ENCODE measurements around the gene MAPT.

The MAPT gene

GRCh38 chr17:45949755-45950320 lies 55.5 kb downstream of the MAPT start:
- Histone ChIP-seq H3K36me3 (no peaks in the 10 kb centered on the region), H3K4me1 (peaks cover 0 to 13% (median 7%) of the 10 kb centered on the region in 4 donors), H3K4me3 (no peak overlapping the region), H3K27ac (no peak overlapping the region), H3K9me3 (no peaks in the 10 kb centered on the region), H3K27me3 (peaks cover 0 to 27% of the 10 kb centered on the region in 2 donors)
- intact Hi-C loops (cut with DNase I; ENCODE audit: low total_unique reads), result no loop called here
- no peak for DNase-seq
- TF ChIP-seq CTCF (IDR thresholded peaks at IDR 0.05), result no peak

- no peak for DNase-seq
- H3K4me1 ChIP-seq, result peaks cover 0 to 13% (median 7%) of the 10 kb centered on the region in 4 donors
- TF ChIP-seq CTCF (IDR thresholded peaks at IDR 0.05), result no peak
Measured at GRCh38 chr17:45950888-45951287, 56.5 kb downstream of the MAPT start.

GRCh38 chr17:45951403-45951802 lies 57.0 kb downstream of the MAPT start:
- DNase-seq, result no peak
- Histone ChIP-seq H3K27ac (no peak overlapping the region), H3K4me1 (peaks cover 0 to 13% (median 7%) of the 10 kb centered on the region in 4 donors), H3K36me3 (no peaks in the 10 kb centered on the region), H3K27me3 (peaks cover 0 to 33% of the 10 kb centered on the region in 2 donors), H3K9me3 (no peaks in the 10 kb centered on the region), H3K4me3 (no peak overlapping the region)
- intact Hi-C loops (cut with DNase I; ENCODE audit: low total_unique reads), result no loop called here
- TF ChIP-seq CTCF (IDR thresholded peaks at IDR 0.05), result no peak

More at GRCh38 chr17:45950888-45951287, 56.5 kb downstream of the MAPT start:
- Histone ChIP-seq H3K27ac (no peak overlapping the region), H3K36me3 (no peaks in the 10 kb centered on the region), H3K4me3 (no peak overlapping the region), H3K9me3 (no peaks in the 10 kb centered on the region), H3K27me3 (peaks cover 0 to 33% of the 10 kb centered on the region in 2 donors)
- intact Hi-C loops (cut with DNase I; ENCODE audit: low total_unique reads), result no loop called here

GRCh38 chr17:45951941-45952340 lies 57.6 kb downstream of the MAPT start:
- Histone ChIP-seq H3K27ac (no peak overlapping the region), H3K27me3 (peaks cover 0 to 33% of the 10 kb centered on the region in 2 donors), H3K4me3 (no peak overlapping the region), H3K9me3 (no peaks in the 10 kb centered on the region), H3K4me1 (peaks cover 0 to 13% (median 7%) of the 10 kb centered on the region in 4 donors), H3K36me3 (no peaks in the 10 kb centered on the region)
- DNase-seq, result no peak
- TF ChIP-seq CTCF (IDR thresholded peaks at IDR 0.05), result no peak
- intact Hi-C loops (cut with DNase I; ENCODE audit: low total_unique reads), result no loop called here

GRCh38 chr17:45952814-45953320 lies 58.5 kb downstream of the MAPT start:
- DNase-seq, result no peak

More at GRCh38 chr17:45952814-45953320, 58.5 kb downstream of the MAPT start:
- Histone ChIP-seq H3K27ac (no peak overlapping the region), H3K4me3 (no peak overlapping the region), H3K27me3 (peaks cover 0 to 33% of the 10 kb centered on the region in 2 donors), H3K36me3 (no peaks in the 10 kb centered on the region), H3K4me1 (peaks cover 0 to 13% (median 7%) of the 10 kb centered on the region in 4 donors), H3K9me3 (no peaks in the 10 kb centered on the region)
- intact Hi-C loops (cut with DNase I; ENCODE audit: low total_unique reads), result no loop called here
- no peak for TF ChIP-seq CTCF (IDR thresholded peaks at IDR 0.05)
